ENCODE results near the gene LRRC58. TPM values are rescaled to one million over a fixed set of nuclear protein-coding genes. Genes with fewer than 3 reads are reported as not detected.

The LRRC58 gene
- total and polyA plus RNA-seq, 2 of the 8 experiments (the other 6 are each of a cell fraction or from before 2014, with no cell fraction given): 4.3 to 15.4 TPM

DNA sequence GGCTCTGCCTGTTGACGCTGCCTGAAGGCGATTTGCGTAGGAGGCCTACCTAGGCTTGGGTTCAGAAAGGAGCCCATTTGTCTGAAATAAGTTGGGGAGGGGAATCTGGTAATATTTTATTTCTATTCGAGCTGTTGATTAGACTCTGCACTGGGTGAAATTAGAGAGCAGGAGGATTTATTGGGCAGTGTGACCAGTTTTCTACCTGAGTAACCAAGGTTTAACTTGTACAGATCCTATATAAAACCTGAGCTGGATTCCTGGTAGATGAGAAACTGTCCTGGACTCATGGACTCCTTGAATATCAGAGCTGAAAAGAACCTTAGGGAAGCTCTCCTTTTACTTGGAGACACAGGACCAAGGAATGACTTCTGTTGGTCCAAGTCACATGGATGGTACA is 44.5 kb downstream of the LRRC58 start:
- Histone ChIP-seq H3K18ac (ENCODE audit: extremely low read depth, low read length) (no peak overlapping the region), H2BK5ac (ENCODE audit: low read depth, low read length) (no peak overlapping the region), H2BK15ac (ENCODE audit: low read length) (no peak overlapping the region), H3K27ac (ENCODE audit: low read depth, low read length) (no peak overlapping the region), H2BK120ac (replicated peaks; ENCODE audit: low read depth, low read length) (no peak overlapping the region), H2AK5ac (ENCODE audit: low read depth, low read length) (no peak overlapping the region), H3K79me1 (ENCODE audit: low read depth, low read length) (no peaks in the 10 kb centered on the region), H3K9ac (replicated peaks in 1 of 4; ENCODE audit: extremely low read depth in 1 of 4, low read depth in 3 of 4, low read length in 3 of 4) (no peak overlapping the region), H3K56ac (replicated peaks; ENCODE audit: insufficient read length, low read depth, low read length) (no peak overlapping the region), H3K79me2 (ENCODE audit: control insufficient read depth in 1 of 2, insufficient read depth in 2 of 2, low read length in 2 of 2) (no peaks in the 10 kb centered on the region), H3K4me2 (ENCODE audit: insufficient read depth in 1 of 2, low read depth in 2 of 2, low read length in 2 of 2) (no peak overlapping the region), H3K4me1 (replicated peaks in 1 of 4; ENCODE audit: control insufficient read depth in 3 of 4, insufficient read depth in 4 of 4, low read length in 3 of 4) (peaks cover 0 to 3% (median 0%) of the 10 kb centered on the region in 4 experiments; a peak in 1 of 7 replicates), H2BK12ac (ENCODE audit: low read depth, low read length) (no peak overlapping the region), H4K8ac (ENCODE audit: extremely low read depth, insufficient read depth, low read length) (no peak overlapping the region), H4K20me1 (replicated peaks in 1 of 2; ENCODE audit: control insufficient read depth in 1 of 2, insufficient read depth in 2 of 2, low read length in 2 of 2) (no peaks in the 10 kb centered on the region), H3K9me3 (ENCODE audit: insufficient read depth in 2 of 2, low read depth in 1 of 2, low read length in 1 of 2) (no peaks in the 10 kb centered on the region; a peak in 1 of 4 replicates), H2AFZ (ENCODE audit: low read length) (no peak overlapping the region), H4K91ac (replicated peaks; ENCODE audit: insufficient read length, low read length) (no peak overlapping the region), H4K5ac (ENCODE audit: insufficient read length, low read depth, low read length) (no peak overlapping the region), H2BK20ac (ENCODE audit: low read length) (no peak overlapping the region), H3K14ac (ENCODE audit: insufficient read length) (no peak overlapping the region), H3K27me3 (replicated peaks in 1 of 4; ENCODE audit: control insufficient read depth in 3 of 4, extremely low read depth in 1 of 4, insufficient read depth in 3 of 4, low read length in 3 of 4) (no peaks in the 10 kb centered on the region), H3K4ac (replicated peaks; ENCODE audit: insufficient read length, low read depth, low read length) (no peak overlapping the region), H3K23ac (ENCODE audit: insufficient read length) (no peak overlapping the region), H3K36me3 (ENCODE audit: control insufficient read depth in 2 of 4, insufficient read depth in 4 of 4, low read length in 3 of 4) (no peaks in the 10 kb centered on the region), H3K23me2 (ENCODE audit: low read depth, low read length) (peaks cover 2% of the 10 kb centered on the region; the same call in 1 of the 2 replicates), H3K4me3 (ENCODE audit: extremely low read depth in 1 of 4, insufficient read depth in 2 of 4, low read depth in 3 of 4, low read length in 4 of 4) (no peak overlapping the region)
- ChIA-PET POLR2A (ENCODE audit: partially characterized antibody) (no interaction called here), CTCF (ENCODE audit: partially characterized antibody) (interaction anchor here (1.2 to 1.5 kb wide), 2 partner anchors 66 to 114 kb away, joined by 3 to 4 read pairs; no protein-coding TSS in a partner anchor)
- WGBS, 2 experiments (ENCODE audit: extremely low coverage in 1 of 2, insufficient coverage in 1 of 2, insufficient read length in 1 of 2, insufficient replicate concordance in 2 of 2, low coverage in 1 of 2, low lambda C conversion rate in 2 of 2, missing lambda C conversion rate in 1 of 2): 87% methylated on average over 4 of the region's 4 CpGs; no CpG with 5 or more reads in 1 of the 2 experiments
- DNase-seq (ENCODE audit: low read depth in 1 of 2, low spot score in 2 of 2) (no peak), FAIRE-seq (no peak)
- no peak for TF ChIP-seq ASH2L (IDR thresholded peaks at IDR 0.05; ENCODE audit: low read length)
- no peak for TF ChIP-seq SP1 (IDR thresholded peaks at IDR 0.05; ENCODE audit: low read depth, low read length)
- TF ChIP-seq YY1 (IDR thresholded peaks at IDR 0.05; ENCODE audit: low read depth, low read length): no peak
- no peak for TF ChIP-seq CREB1 (IDR thresholded peaks at IDR 0.05)

All from H1 (cell line).